ENCODE data around the gene NR2E3.

The NR2E3 gene

GRCh38 chr15:71810256-71811035 is at the start of gene NR2E3:
Gene NR2E3, plus strand, starts transcription at chr15:71810554. Its CDS starts 190 bp downstream, at chr15:71810744.
- DNase-seq: no peak

- DNase-seq: no peak
Observed at GRCh38 chr15:71760852-71761251, 49.5 kb upstream of the NR2E3 start.

- DNase-seq: no peak
Observed at GRCh38 chr15:71761649-71762048, 48.7 kb upstream of the NR2E3 start.

- no peak for DNase-seq
Observed at GRCh38 chr15:71768184-71768583, 42.2 kb upstream of the NR2E3 start.

GRCh38 chr15:71773206-71773859 is 37.0 kb upstream of the NR2E3 start:
- DNase-seq: no peak

GRCh38 chr15:71775856-71776255 is 34.5 kb upstream of the NR2E3 start:
- DNase-seq: no peak

GRCh38 chr15:71776304-71776703 is 34.0 kb upstream of the NR2E3 start:
- DNase-seq: no peak

- DNase-seq: no peak
Observed at GRCh38 chr15:71777216-71777943, 33.0 kb upstream of the NR2E3 start.

GRCh38 chr15:71779073-71779797 is 31.1 kb upstream of the NR2E3 start:
- DNase-seq: no peak

GRCh38 chr15:71780115-71780976 is 30.0 kb upstream of the NR2E3 start:
- DNase-seq: peak; percentile 75

GRCh38 chr15:71781179-71781964 is 29.0 kb upstream of the NR2E3 start:
- DNase-seq: no peak

GRCh38 chr15:71781965-71782265 is 28.4 kb upstream of the NR2E3 start:
- DNase-seq: no peak

- DNase-seq: no peak
Observed at GRCh38 chr15:71782422-71783165, 27.8 kb upstream of the NR2E3 start.

GRCh38 chr15:71784719-71785118 is 25.6 kb upstream of the NR2E3 start:
- DNase-seq: peak; percentile 12

- DNase-seq: no peak
Observed at GRCh38 chr15:71785996-71786395, 24.4 kb upstream of the NR2E3 start.

GRCh38 chr15:71786673-71787072 is 23.7 kb upstream of the NR2E3 start:
- no peak for DNase-seq

- no peak for DNase-seq
Observed at GRCh38 chr15:71788646-71789579, 21.4 kb upstream of the NR2E3 start.

- no peak for DNase-seq
Observed at GRCh38 chr15:71789616-71790015, 20.7 kb upstream of the NR2E3 start.

GRCh38 chr15:71790081-71790480 is 20.3 kb upstream of the NR2E3 start:
- no peak for DNase-seq

GRCh38 chr15:71791975-71792374 is 18.4 kb upstream of the NR2E3 start:
- no peak for DNase-seq
